Stimulated activated CD4-positive, alpha-beta T cell treated with anti-CD3 and anti-CD28 coated beads, Interleukin-1b, Interleukin-23, amount 100 ng/mL, for 4 hours (primary cell): ENCODE data around the gene TRMT112.
A peak's percentile ranks its signal among the peaks of the same experiment; 100 is the strongest.

Experiments
- DNase-seq, 2 donors: peaks; one replicate each; pipeline ENCODE4 v3.0.0-alpha.2; 2020; ENCODE audit warnings: low read depth in 2 of 2

The TRMT112 gene

DNA sequence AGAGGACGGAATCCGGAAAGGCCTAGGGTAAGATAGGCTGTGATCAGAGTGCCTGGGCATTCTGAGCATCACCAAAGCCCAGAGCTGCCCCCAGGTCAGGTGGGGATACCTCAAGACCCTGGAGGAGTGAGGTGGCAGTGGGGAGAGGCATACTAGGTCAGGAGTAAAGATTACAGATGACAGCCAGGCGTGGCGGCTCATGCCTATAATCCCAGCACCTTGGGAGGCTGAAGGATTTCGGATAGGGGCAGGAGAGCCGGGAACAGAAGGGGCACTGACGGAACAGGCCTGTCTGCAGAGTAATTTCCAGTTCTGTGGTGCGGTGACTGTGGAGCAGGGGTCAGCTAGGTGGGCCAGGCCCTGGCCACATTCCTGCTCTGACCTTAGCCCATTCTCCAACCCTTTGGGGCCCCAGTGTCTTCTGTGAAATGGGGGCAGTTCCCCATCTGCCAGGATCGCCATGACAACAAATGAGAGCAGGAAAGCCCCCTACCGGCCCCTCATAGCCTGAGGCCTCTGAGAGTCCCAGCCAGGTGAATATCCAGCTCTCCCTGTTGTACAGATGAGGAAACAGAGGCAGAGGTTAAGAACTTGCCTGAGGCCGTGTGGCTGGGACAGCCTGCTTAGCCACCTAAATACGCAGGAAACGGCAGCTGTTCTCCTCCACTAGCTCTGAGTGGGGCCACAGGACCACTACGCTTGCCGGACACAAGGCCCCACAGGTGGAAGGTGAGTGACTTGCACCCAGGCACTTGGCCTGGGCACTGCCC is 42.1 kb downstream of the TRMT112 start:
- no peak for DNase-seq

DNA sequence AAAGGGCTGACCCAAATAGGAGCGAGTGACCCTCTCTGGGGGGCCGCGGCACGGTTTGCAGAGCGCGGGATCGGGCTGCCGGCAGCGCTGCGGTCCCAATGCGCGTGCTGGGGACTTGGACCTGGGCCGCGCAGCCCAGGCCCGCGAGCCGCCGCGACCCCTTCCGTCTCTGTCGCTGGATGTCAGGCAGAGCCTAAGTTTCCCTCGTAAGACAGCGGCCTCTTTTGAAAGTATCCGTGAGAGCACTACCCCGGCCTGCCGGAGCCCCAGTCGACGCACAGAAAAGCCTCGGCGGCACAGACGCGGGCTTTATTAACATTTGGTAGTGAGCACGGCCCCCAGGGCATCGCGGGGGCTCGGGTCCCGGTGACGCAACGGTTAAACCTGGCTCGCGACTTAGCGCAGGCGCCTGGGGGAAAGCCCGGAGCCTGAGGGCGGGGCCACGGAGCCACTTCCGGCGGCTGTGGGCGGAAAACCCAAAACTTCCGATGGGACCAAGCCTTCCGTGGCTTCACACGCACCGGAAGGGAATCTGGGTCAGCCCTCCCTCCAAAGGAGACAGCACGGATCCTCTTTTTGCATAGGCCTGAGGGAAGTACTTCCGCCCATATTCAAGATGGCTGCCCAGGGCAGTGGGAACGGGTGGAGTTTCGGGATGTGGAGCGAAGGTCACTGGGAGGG is 47.7 kb downstream of the TRMT112 start:
- DNase-seq, result peak; percentile 94 to 98

DNA sequence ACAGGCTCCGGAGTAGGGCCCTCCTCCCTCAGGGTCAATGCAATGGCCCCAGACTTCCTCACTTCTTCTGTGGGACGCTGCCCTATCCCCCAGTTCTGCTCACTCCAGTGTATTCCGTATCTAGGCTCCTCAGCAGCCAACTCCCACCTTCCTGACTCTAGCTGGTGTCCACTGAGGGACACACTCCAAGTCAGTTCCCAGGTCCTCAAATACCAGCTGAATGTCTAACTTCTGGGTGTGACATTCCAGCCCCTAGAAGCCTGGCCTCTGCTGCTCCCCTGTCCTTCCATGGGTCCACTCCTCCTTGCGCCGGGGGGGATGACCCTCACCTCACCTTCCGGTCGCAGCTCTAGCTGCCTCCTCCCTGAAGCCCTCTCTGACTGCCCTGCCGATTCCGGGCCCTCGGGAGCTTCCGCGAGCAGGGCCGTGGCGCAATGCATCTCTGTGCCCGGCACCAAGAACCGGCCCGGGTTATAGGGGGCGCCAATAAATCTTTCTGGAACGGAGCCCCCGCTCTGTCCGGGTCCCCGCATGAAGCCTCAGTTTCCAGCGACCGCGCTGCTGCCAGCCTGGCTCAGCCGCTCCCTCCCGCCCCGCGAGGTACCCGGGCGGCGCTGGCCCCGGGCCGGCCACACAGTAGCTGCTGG is 48.3 kb downstream of the TRMT112 start:
- DNase-seq, result peak in 1 of 2 donors; percentile 45

DNA sequence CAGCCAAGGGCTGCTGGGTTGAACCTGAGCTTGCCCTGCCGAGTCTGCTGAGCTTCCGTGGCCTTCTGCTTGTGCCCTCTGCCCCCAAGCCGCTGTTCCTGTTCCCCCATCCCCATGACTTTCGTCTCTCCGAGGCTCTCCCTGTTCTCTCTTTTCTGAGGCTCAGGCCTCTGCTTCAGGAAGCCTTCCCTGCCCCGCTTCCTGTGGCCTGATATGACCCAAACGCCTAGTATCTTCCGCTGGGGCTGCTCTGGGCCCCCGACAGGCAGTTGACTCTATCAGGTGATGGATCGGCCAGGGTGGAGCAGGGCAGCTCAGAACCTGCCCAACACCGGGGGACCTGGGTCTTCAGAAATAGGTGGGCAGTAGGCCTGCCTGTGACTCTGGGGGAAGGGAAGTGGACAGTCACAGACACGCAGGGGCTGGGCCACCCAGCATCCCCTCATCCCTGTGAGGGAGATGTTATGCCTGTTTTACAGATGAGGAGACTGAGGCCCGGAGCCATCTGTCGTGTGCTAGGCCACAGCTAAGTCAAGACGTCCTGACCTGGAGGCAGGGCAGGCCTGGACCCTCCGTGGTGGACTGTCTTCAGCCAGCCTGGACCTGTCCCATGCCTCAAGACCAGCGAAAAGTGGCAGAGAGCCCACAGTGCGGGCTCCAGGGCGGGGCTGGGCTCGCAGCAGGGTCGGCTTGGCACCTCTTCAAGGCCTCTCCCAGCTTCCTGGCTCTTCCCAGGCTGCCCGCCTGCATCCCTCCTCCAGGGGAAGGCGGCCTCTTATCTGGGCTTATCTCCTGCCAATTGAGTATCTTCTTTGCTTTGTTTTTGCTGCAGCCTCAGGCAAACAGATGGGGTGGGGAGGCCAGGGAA is 49.1 kb downstream of the TRMT112 start:
- DNase-seq, result no peak

DNA sequence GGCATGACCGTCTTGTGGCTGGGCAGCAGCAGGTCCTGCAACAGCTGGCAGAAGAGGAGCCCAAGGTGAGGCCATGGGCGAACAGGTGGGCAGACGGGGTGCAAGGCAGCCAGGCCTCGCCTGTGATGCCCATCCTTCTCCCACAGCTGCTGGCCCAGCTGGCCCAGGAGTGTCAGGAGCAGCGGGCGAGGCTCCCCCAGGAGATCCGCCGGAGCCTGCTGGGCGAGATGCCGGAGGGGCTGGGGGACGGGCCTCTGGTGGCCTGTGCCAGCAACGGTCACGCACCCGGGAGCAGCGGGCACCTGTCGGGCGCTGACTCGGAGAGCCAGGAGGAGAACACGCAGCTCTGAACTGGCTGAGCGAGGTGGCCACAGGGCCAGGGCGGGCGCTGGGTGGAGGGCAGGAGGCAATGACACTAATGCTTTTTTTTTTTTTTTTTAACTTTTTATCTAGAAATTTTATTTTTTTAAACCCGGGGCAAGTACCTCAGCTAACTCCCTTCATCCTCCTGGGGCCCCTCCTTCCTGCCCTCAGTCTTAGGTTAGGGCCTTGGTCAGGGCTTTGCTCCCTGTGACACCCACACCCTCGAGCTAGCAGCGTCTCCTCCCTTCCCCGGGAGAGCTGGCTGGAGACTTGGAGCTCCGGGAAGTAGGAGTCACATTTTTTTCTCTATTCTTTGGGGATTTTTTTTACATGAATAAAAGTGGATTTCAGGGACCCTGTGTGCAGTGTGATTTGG is 50.0 kb downstream of the TRMT112 start:
- no peak for DNase-seq
